NOMO-1 treated with DMSO at 0.1 percent for 48 hours (cell line): ENCODE data around the gene TMEM271.
"Not testable (repeated sequence)": the region's sequence is repeated elsewhere in the genome, so short reads cannot be mapped to it uniquely, and the experiment has no call there.

Experiments used
- DNase-seq: peaks from one replicate; lab custom pipeline; 2025; ENCODE audit not compliant: unreplicated experiment; lab: John Stamatoyannopoulos, UW

TMEM271 gene

GRCh38 chr4:566508-567295 lies 9.4 kb downstream of the TMEM271 start:
- DNase-seq: no peak

GRCh38 chr4:566035-566434 lies 10.1 kb downstream of the TMEM271 start:
- no peak for DNase-seq

GRCh38 chr4:565614-566013 lies 10.5 kb downstream of the TMEM271 start:
- not testable (repeated sequence) for DNase-seq

- DNase-seq: not testable (repeated sequence)
Measured at GRCh38 chr4:562458-562857, 13.6 kb downstream of the TMEM271 start.

- DNase-seq: no peak
Measured at GRCh38 chr4:561426-561825, 14.7 kb downstream of the TMEM271 start.

- no peak for DNase-seq
Measured at GRCh38 chr4:560731-561291, 15.3 kb downstream of the TMEM271 start.

- no peak for DNase-seq
Measured at GRCh38 chr4:560061-560460, 16.0 kb downstream of the TMEM271 start.

- DNase-seq: no peak
Measured at GRCh38 chr4:555566-556275, 20.4 kb downstream of the TMEM271 start.

- DNase-seq: not testable (repeated sequence)
Measured at GRCh38 chr4:554793-555320, 21.2 kb downstream of the TMEM271 start.

GRCh38 chr4:552019-552418 lies 24.1 kb downstream of the TMEM271 start:
- no peak for DNase-seq

GRCh38 chr4:550268-550667 lies 25.8 kb downstream of the TMEM271 start:
- not testable (repeated sequence) for DNase-seq

GRCh38 chr4:548976-549375 lies 27.1 kb downstream of the TMEM271 start:
- DNase-seq: no peak

- DNase-seq: no peak
Measured at GRCh38 chr4:545612-546011, 30.5 kb downstream of the TMEM271 start.

GRCh38 chr4:544386-545105 lies 31.5 kb downstream of the TMEM271 start:
- DNase-seq: no peak

- no peak for DNase-seq
Measured at GRCh38 chr4:541271-541670, 34.8 kb downstream of the TMEM271 start.

- no peak for DNase-seq
Measured at GRCh38 chr4:538542-539142, 37.5 kb downstream of the TMEM271 start.

- DNase-seq: no peak
Measured at GRCh38 chr4:537436-538264, 38.4 kb downstream of the TMEM271 start.

GRCh38 chr4:536351-536972 lies 39.6 kb downstream of the TMEM271 start:
- no peak for DNase-seq

GRCh38 chr4:535924-536281 lies 40.2 kb downstream of the TMEM271 start:
- no peak for DNase-seq
